ENCODE data around the gene MYRF. TPM values are rescaled to one million over a fixed set of nuclear protein-coding genes. Genes with fewer than 3 reads are reported as not detected.
A peak's percentile ranks its signal among the peaks of the same experiment; 100 is the strongest.

The MYRF gene
- total and polyA plus RNA-seq, 9 of the 15 experiments (the other 6 are each of a cell fraction or from before 2014, with no cell fraction given) = 2.3 to 25.8 (median 7.1) TPM

DNA sequence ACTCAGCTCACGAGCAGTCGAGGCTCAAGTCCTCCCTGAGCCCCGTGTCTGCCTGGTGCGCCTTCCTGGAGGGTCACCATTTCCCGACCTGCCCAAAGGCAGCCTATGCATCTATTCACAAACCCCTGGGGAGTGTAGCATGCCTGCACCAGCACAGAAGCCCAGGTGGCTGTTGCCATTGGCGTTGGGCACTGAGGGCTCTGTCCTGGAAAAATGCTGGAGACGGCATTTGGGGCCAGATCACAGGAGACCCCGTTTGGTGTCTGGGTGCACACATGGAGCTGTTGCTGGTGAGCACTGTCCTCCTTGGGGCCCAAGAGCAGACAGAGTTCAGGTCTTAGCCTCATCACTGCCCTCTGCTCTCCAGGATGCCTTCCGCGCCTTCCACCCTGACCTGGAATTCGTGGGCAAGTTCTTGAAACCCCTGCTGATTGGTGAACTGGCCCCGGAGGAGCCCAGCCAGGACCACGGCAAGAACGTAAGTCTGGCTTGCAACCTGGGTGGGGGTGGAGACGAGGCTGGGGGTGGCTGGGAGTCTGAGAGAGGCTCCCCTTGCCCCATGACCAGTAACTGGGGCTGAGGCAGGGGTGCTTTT, 85.1 kb downstream of the MYRF start:
- H3K27me3 ChIP-seq (ENCODE audit: control insufficient read depth in 2 of 2, insufficient read depth in 2 of 2, low read length in 2 of 2) = no peaks in the 10 kb centered on the region
- FAIRE-seq (no peak), ATAC-seq (no peak), DNase-seq (ENCODE audit: extremely low read depth in 1 of 4, low spot score in 3 of 4) (no peak)
- peaks cover 75 to 81% of the 10 kb centered on the region in 2 experiments for H3K4me1 ChIP-seq (replicated peaks in 1 of 2; ENCODE audit: control insufficient read depth in 2 of 2, insufficient read depth in 2 of 2, low read length in 2 of 2)
- H3K9me1 ChIP-seq (ENCODE audit: control insufficient read depth, insufficient read depth, low read length) = peaks cover 15% of the 10 kb centered on the region
- CTCF ChIA-PET (ENCODE audit: low intra/inter-chr PET ratio) = no interaction called here
- H3K4me2 ChIP-seq (ENCODE audit: insufficient read depth, low read length) = no peak overlapping the region
- 80% methylated on average over 13 of the region's 15 CpGs for WGBS (ENCODE audit: insufficient coverage, low coverage, missing lambda C conversion rate)
- peaks cover 36% of the 10 kb centered on the region; the same call in 2 of the 3 replicates for H3K79me2 ChIP-seq (ENCODE audit: control insufficient read depth, insufficient read depth, low read length)
- H3K27ac ChIP-seq (ENCODE audit: extremely low read depth, low read depth, low read length) = peak overlapping the region; percentile 100
- H4K20me1 ChIP-seq (replicated peaks; ENCODE audit: control insufficient read depth, insufficient read depth, low read length) = no peaks in the 10 kb centered on the region
- H3K9ac ChIP-seq (ENCODE audit: insufficient read depth in 1 of 2, low read depth in 2 of 2, low read length in 2 of 2) = peak overlapping the region; percentile 86 to 87
- BruUV-seq (replicated peaks) = no TSS peak
- in situ Hi-C loops (cut with MboI) (no loop called here), intact Hi-C loops (cut with micrococcal nuclease) (no loop called here)
- H3K4me3 ChIP-seq = no peak overlapping the region
- POLR2A ChIA-PET = interaction anchor here (1.0 kb wide), 1 partner anchor 287 kb away, joined by 4 read pairs; no protein-coding TSS in a partner anchor
- no peaks in the 10 kb centered on the region for H3K9me3 ChIP-seq (replicated peaks; ENCODE audit: control insufficient read depth, insufficient read depth, low read depth, low read length)
- H3K36me3 ChIP-seq (ENCODE audit: control insufficient read depth, insufficient read depth, low read length) = peaks cover 16% of the 10 kb centered on the region
- peak overlapping the region; percentile 9; the same call in 1 of the 2 replicates for H2AFZ ChIP-seq (ENCODE audit: low read depth, low read length)
- TF ChIP-seq DEAF1 (CRISPR knock-in tag; IDR thresholded peaks at IDR 0.05) (no peak), PHF21A (IDR thresholded peaks at IDR 0.05; ENCODE audit: borderline replicate concordance, low read depth) (no peak), ZNF592 (IDR thresholded peaks at IDR 0.05) (peak; percentile 37; the same call in 1 of the 2 replicates), ZNF282 (CRISPR knock-in tag; IDR thresholded peaks at IDR 0.05) (no peak), ERF (CRISPR knock-in tag; IDR thresholded peaks at IDR 0.05) (0 out of 2 replicates have a peak, but pooled peaks have one; percentile 52), ZBTB8A (IDR thresholded peaks at IDR 0.05; ENCODE audit: partially characterized antibody) (no peak), ZFX (CRISPR knock-in tag; IDR thresholded peaks at IDR 0.05) (no peak), ZKSCAN8 (CRISPR knock-in tag; IDR thresholded peaks at IDR 0.05) (no peak), ZNF586 (CRISPR knock-in tag; conservative IDR thresholded peaks at IDR 0.05) (0 out of 2 replicates have a peak, but pooled peaks have one; percentile 26), RBFOX2 (IDR thresholded peaks at IDR 0.05; ENCODE audit: low read depth, low read length) (0 out of 2 replicates have a peak, but pooled peaks have one; percentile 28), PURB (CRISPR knock-in tag; IDR thresholded peaks at IDR 0.05; ENCODE audit: low read depth) (no peak), GATAD2B (IDR thresholded peaks at IDR 0.05; ENCODE audit: borderline replicate concordance) (no peak)
- TF ChIP-seq, protein P1, sequence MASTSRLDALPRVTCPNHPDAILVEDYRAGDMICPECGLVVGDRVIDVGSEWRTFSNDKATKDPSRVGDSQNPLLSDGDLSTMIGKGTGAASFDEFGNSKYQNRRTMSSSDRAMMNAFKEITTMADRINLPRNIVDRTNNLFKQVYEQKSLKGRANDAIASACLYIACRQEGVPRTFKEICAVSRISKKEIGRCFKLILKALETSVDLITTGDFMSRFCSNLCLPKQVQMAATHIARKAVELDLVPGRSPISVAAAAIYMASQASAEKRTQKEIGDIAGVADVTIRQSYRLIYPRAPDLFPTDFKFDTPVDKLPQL (IDR thresholded peaks at IDR 0.05; ENCODE audit: extremely low read depth, insufficient read length) = no peak
- TF ChIP-seq, protein P2, sequence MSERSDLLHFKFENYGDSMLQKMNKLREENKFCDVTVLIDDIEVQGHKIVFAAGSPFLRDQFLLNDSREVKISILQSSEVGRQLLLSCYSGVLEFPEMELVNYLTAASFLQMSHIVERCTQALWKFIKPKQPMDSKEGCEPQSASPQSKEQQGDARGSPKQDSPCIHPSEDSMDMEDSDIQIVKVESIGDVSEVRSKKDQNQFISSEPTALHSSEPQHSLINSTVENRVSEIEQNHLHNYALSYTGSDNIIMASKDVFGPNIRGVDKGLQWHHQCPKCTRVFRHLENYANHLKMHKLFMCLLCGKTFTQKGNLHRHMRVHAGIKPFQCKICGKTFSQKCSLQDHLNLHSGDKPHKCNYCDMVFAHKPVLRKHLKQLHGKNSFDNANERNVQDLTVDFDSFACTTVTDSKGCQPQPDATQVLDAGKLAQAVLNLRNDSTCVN (CRISPR knock-in tag; IDR thresholded peaks at IDR 0.05) = no peak

Data from K562 (cell line).